Measurements from ENCODE around the gene PMEL.
A peak's percentile ranks its signal among the peaks of the same experiment; 100 is the strongest.
"Not testable (repeated sequence)": the region's sequence is repeated elsewhere in the genome, so short reads cannot be mapped to it uniquely, and the experiment has no call there.

Gene PMEL

GRCh38 chr12:55999999-56000540 lies 34.2 kb upstream of the PMEL start:
- not testable (repeated sequence) for H3K27me3 ChIP-seq (replicated peaks; ENCODE audit: control insufficient read depth, insufficient read depth, low read length, poor library complexity, severe bottlenecking); H3K4me1 ChIP-seq (ENCODE audit: control insufficient read depth, insufficient read depth, low read length, poor library complexity, severe bottlenecking); H3K36me3 ChIP-seq (ENCODE audit: control insufficient read depth, insufficient read depth, low read length); H3K27ac ChIP-seq (ENCODE audit: insufficient read depth, low read length, poor library complexity, severe bottlenecking); DNase-seq; H3K9me3 ChIP-seq (ENCODE audit: control insufficient read depth, low read length); H3K4me3 ChIP-seq (ENCODE audit: insufficient read depth, low read depth, low read length, poor library complexity, severe bottlenecking)

- H3K4me1 ChIP-seq (ENCODE audit: control insufficient read depth, insufficient read depth, low read length, poor library complexity, severe bottlenecking); H3K36me3 ChIP-seq (ENCODE audit: control insufficient read depth, insufficient read depth, low read length); H3K9me3 ChIP-seq (ENCODE audit: control insufficient read depth, low read length); DNase-seq; H3K27me3 ChIP-seq (replicated peaks; ENCODE audit: control insufficient read depth, insufficient read depth, low read length, poor library complexity, severe bottlenecking); H3K27ac ChIP-seq (ENCODE audit: insufficient read depth, low read length, poor library complexity, severe bottlenecking); H3K4me3 ChIP-seq (ENCODE audit: insufficient read depth, low read depth, low read length, poor library complexity, severe bottlenecking): not testable (repeated sequence)
Measured at GRCh38 chr12:55999522-55999921, 33.7 kb upstream of the PMEL start.

DNA sequence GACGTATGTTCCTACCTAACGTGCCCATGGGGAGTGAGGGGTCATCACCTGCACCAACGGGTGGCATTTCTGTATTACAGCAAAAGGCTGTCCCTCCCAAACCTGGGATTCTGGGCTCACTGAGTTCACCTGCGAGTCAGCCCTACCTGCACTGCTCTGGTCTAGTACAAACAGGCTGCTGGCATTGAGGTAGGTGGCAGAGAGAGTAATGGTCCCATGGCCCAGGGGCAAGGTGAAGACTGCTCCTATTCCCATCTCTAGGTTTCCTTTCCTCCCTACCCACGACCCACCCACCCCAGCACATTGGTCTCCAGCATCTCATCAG lies 31.7 kb upstream of the PMEL start:
- Histone ChIP-seq H3K36me3 (ENCODE audit: control insufficient read depth, insufficient read depth, low read length) (peaks cover 17% of the 10 kb centered on the region), H3K9me3 (ENCODE audit: control insufficient read depth, low read length) (no peaks in the 10 kb centered on the region), H3K27ac (ENCODE audit: insufficient read depth, low read length, poor library complexity, severe bottlenecking) (no peak overlapping the region), H3K27me3 (replicated peaks; ENCODE audit: control insufficient read depth, insufficient read depth, low read length, poor library complexity, severe bottlenecking) (no peaks in the 10 kb centered on the region), H3K4me1 (ENCODE audit: control insufficient read depth, insufficient read depth, low read length, poor library complexity, severe bottlenecking) (peaks cover 6% of the 10 kb centered on the region), H3K4me3 (ENCODE audit: insufficient read depth, low read depth, low read length, poor library complexity, severe bottlenecking) (no peak overlapping the region)
- DNase-seq = no peak

GRCh38 chr12:55996715-55997534 lies 31.1 kb upstream of the PMEL start, which contains the start of gene SUOX:
TSS of gene SUOX (plus strand) at chr12:55997276. CDS start at chr12:56002222, 4,946 bp downstream.
- no peak within 1 kb of the TSS for H3K4me3 ChIP-seq (ENCODE audit: insufficient read depth, low read depth, low read length, poor library complexity, severe bottlenecking)
- peaks cover 6% of the 10 kb centered on the region for H3K4me1 ChIP-seq (ENCODE audit: control insufficient read depth, insufficient read depth, low read length, poor library complexity, severe bottlenecking)
- no peaks in the 10 kb centered on the region for H3K27me3 ChIP-seq (replicated peaks; ENCODE audit: control insufficient read depth, insufficient read depth, low read length, poor library complexity, severe bottlenecking)
- peaks cover 23% of the 10 kb centered on the region for H3K36me3 ChIP-seq (ENCODE audit: control insufficient read depth, insufficient read depth, low read length)
- DNase-seq = peak in 1 of 3 donors; percentile 9
- H3K27ac ChIP-seq (ENCODE audit: insufficient read depth, low read length, poor library complexity, severe bottlenecking) = no peak within 1 kb of the TSS
- H3K9me3 ChIP-seq (ENCODE audit: control insufficient read depth, low read length) = no peaks in the 10 kb centered on the region

DNA sequence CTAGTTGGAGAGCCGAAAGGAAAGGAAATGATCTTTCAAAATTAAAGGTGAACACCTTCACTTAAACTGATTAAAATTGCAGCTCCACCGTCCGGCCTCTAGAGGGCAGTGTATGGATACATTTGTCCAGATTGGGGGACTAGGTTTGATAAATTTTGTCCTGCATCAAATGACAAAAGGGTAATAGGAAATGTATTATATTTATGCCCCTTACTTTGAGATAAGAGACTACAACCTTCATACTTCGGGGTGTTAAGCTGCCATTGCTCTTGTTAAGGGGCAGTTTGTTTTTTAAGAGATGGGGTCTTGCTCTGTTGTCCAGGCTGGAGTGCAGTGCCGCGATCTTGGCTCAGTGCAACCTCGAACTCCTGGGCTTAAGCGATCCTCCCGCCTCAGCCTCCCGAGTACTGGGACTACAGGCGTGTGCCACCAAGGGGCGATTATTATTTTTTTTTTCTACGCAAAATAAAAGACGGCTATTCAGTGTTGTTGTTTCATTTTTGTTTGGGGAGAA lies 30.4 kb upstream of the PMEL start:
- H3K4me1 ChIP-seq (ENCODE audit: control insufficient read depth, insufficient read depth, low read length, poor library complexity, severe bottlenecking) = peaks cover 6% of the 10 kb centered on the region
- peaks cover 27% of the 10 kb centered on the region for H3K36me3 ChIP-seq (ENCODE audit: control insufficient read depth, insufficient read depth, low read length)
- no peak overlapping the region for H3K4me3 ChIP-seq (ENCODE audit: insufficient read depth, low read depth, low read length, poor library complexity, severe bottlenecking)
- H3K27me3 ChIP-seq (replicated peaks; ENCODE audit: control insufficient read depth, insufficient read depth, low read length, poor library complexity, severe bottlenecking) = no peaks in the 10 kb centered on the region
- DNase-seq = peak; percentile 32 to 54 (median 35)
- no peaks in the 10 kb centered on the region for H3K9me3 ChIP-seq (ENCODE audit: control insufficient read depth, low read length)
- no peak overlapping the region for H3K27ac ChIP-seq (ENCODE audit: insufficient read depth, low read length, poor library complexity, severe bottlenecking)

GRCh38 chr12:55995366-55995765 lies 29.5 kb upstream of the PMEL start:
- no peak overlapping the region for H3K4me3 ChIP-seq (ENCODE audit: insufficient read depth, low read depth, low read length, poor library complexity, severe bottlenecking)
- H3K9me3 ChIP-seq (ENCODE audit: control insufficient read depth, low read length) = no peaks in the 10 kb centered on the region
- H3K27ac ChIP-seq (ENCODE audit: insufficient read depth, low read length, poor library complexity, severe bottlenecking) = no peak overlapping the region
- H3K27me3 ChIP-seq (replicated peaks; ENCODE audit: control insufficient read depth, insufficient read depth, low read length, poor library complexity, severe bottlenecking) = no peaks in the 10 kb centered on the region
- no peak for DNase-seq
- peaks cover 6% of the 10 kb centered on the region for H3K4me1 ChIP-seq (ENCODE audit: control insufficient read depth, insufficient read depth, low read length, poor library complexity, severe bottlenecking)
- peaks cover 36% of the 10 kb centered on the region for H3K36me3 ChIP-seq (ENCODE audit: control insufficient read depth, insufficient read depth, low read length)

GRCh38 chr12:55993230-55993853 lies 27.5 kb upstream of the PMEL start:
- H3K4me1 ChIP-seq (ENCODE audit: control insufficient read depth, insufficient read depth, low read length, poor library complexity, severe bottlenecking) = peaks cover 6% of the 10 kb centered on the region
- no peak overlapping the region for H3K27ac ChIP-seq (ENCODE audit: insufficient read depth, low read length, poor library complexity, severe bottlenecking)
- no peaks in the 10 kb centered on the region for H3K27me3 ChIP-seq (replicated peaks; ENCODE audit: control insufficient read depth, insufficient read depth, low read length, poor library complexity, severe bottlenecking)
- no peak overlapping the region for H3K4me3 ChIP-seq (ENCODE audit: insufficient read depth, low read depth, low read length, poor library complexity, severe bottlenecking)
- no peaks in the 10 kb centered on the region for H3K9me3 ChIP-seq (ENCODE audit: control insufficient read depth, low read length)
- DNase-seq = no peak
- H3K36me3 ChIP-seq (ENCODE audit: control insufficient read depth, insufficient read depth, low read length) = peaks cover 45% of the 10 kb centered on the region

GRCh38 chr12:55991110-55991509 lies 25.3 kb upstream of the PMEL start:
- Histone ChIP-seq H3K9me3 (ENCODE audit: control insufficient read depth, low read length) (no peaks in the 10 kb centered on the region), H3K4me3 (ENCODE audit: insufficient read depth, low read depth, low read length, poor library complexity, severe bottlenecking) (no peak overlapping the region), H3K4me1 (ENCODE audit: control insufficient read depth, insufficient read depth, low read length, poor library complexity, severe bottlenecking) (no peaks in the 10 kb centered on the region), H3K27ac (ENCODE audit: insufficient read depth, low read length, poor library complexity, severe bottlenecking) (no peak overlapping the region), H3K36me3 (ENCODE audit: control insufficient read depth, insufficient read depth, low read length) (peaks cover 49% of the 10 kb centered on the region), H3K27me3 (replicated peaks; ENCODE audit: control insufficient read depth, insufficient read depth, low read length, poor library complexity, severe bottlenecking) (no peaks in the 10 kb centered on the region)
- DNase-seq = no peak

DNA sequence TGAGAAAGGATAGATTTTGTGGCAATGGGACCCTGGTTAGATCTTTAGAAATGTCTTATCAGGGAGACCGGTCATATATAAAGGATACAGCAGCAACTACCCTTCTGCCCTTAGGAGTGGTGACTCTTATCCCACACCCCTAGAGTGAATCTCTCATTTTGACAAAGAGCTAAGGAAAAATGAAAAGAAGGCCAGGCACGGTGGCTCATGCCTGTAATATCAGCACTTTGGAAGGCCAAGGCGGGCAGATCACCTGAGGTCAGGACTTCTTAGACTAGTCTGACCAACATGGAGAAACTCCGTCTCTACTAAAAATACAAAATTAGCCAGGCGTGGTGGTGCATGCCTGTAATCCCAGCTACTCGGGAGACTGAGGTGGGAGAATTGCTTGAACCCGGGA lies 20.1 kb upstream of the PMEL start:
- not testable (repeated sequence) for DNase-seq; H3K9me3 ChIP-seq (ENCODE audit: control insufficient read depth, low read length); H3K27ac ChIP-seq (ENCODE audit: insufficient read depth, low read length, poor library complexity, severe bottlenecking); H3K27me3 ChIP-seq (replicated peaks; ENCODE audit: control insufficient read depth, insufficient read depth, low read length, poor library complexity, severe bottlenecking); H3K4me1 ChIP-seq (ENCODE audit: control insufficient read depth, insufficient read depth, low read length, poor library complexity, severe bottlenecking); H3K4me3 ChIP-seq (ENCODE audit: insufficient read depth, low read depth, low read length, poor library complexity, severe bottlenecking)
- peaks cover 30% of the 10 kb centered on the region for H3K36me3 ChIP-seq (ENCODE audit: control insufficient read depth, insufficient read depth, low read length)

- H3K9me3 ChIP-seq (ENCODE audit: control insufficient read depth, low read length) = no peaks in the 10 kb centered on the region
- H3K27me3 ChIP-seq (replicated peaks; ENCODE audit: control insufficient read depth, insufficient read depth, low read length, poor library complexity, severe bottlenecking) = no peaks in the 10 kb centered on the region
- H3K27ac ChIP-seq (ENCODE audit: insufficient read depth, low read length, poor library complexity, severe bottlenecking) = no peak overlapping the region
- H3K4me1 ChIP-seq (ENCODE audit: control insufficient read depth, insufficient read depth, low read length, poor library complexity, severe bottlenecking) = no peaks in the 10 kb centered on the region
- H3K36me3 ChIP-seq (ENCODE audit: control insufficient read depth, insufficient read depth, low read length) = peaks cover 28% of the 10 kb centered on the region
- H3K4me3 ChIP-seq (ENCODE audit: insufficient read depth, low read depth, low read length, poor library complexity, severe bottlenecking) = no peak overlapping the region
- DNase-seq = no peak
Measured at GRCh38 chr12:55985341-55985740, 19.5 kb upstream of the PMEL start.
